Activated CD4-positive, alpha-beta T cell treated with anti-CD3 and anti-CD28 coated beads for 36 hours (primary cell): Measurements from ENCODE around the gene UMPS. TPM values are rescaled to one million over a fixed set of nuclear protein-coding genes. Genes with fewer than 3 reads are reported as not detected.
A peak's percentile ranks its signal among the peaks of the same experiment; 100 is the strongest.
"Not testable (repeated sequence)": the region's sequence is repeated elsewhere in the genome, so short reads cannot be mapped to it uniquely, and the experiment has no call there.

ENCODE experiments used
- ATAC-seq: fragments of 200-7000 bp; cut with Tn5 transposase; one replicate; pipeline ENCODE4 v1.10.0; 2021; ENCODE audit warnings: mild to moderate bottlenecking, moderate library complexity
- CTCF ChIA-PET: fragments of 350-600 bp; sonication (Branson Sonifier 250); formaldehyde crosslinking; loops from one replicate; lab custom pipeline; 2021; ENCODE audit warnings: antibody characterized with exemption; lab: Charles Lee
- POLR2A ChIA-PET: fragments of 350-600 bp; sonication (Branson Sonifier 250); formaldehyde crosslinking; loops from one replicate; lab custom pipeline; 2021; ENCODE audit warnings: antibody characterized with exemption, inconsistent platforms; lab: Charles Lee
- DNase-seq: peaks from one replicate; pipeline ENCODE4 v3.0.0-alpha.2; 2020
- H3K27ac Mint-ChIP-seq: one replicate; pipeline ENCODE4 v1.8.0; 2021; ENCODE audit warnings: mixed read lengths
- H3K27me3 Mint-ChIP-seq: one replicate; pipeline ENCODE4 v1.8.0; 2021; ENCODE audit warnings: mixed read lengths
- H3K36me3 Mint-ChIP-seq: one replicate; pipeline ENCODE4 v1.8.0; 2021; ENCODE audit warnings: low read depth, mixed read lengths
- H3K4me1 Mint-ChIP-seq: one replicate; pipeline ENCODE4 v1.8.0; 2021; ENCODE audit warnings: mixed read lengths
- H3K4me3 Mint-ChIP-seq: one replicate; pipeline ENCODE4 v1.8.0; 2021; ENCODE audit warnings: mild to moderate bottlenecking, moderate library complexity, mixed read lengths
- H3K9me3 Mint-ChIP-seq: one replicate; pipeline ENCODE4 v1.8.0; 2021; ENCODE audit warnings: low read depth, mixed read lengths
- intact Hi-C, 2 experiments: fragments of 100-400 bp; cut with DNase I in 1 of 2; cut with micrococcal nuclease in 1 of 2; formaldehyde crosslinking; loops; one replicate each; pipeline versions ENCODE4 v1.14.2 to v1.15.1; 2022 to 2024; cut with DNase I, micrococcal nuclease
- total RNA-seq, 2 experiments: library from RNA; stranded (reverse); gene quantifications; one replicate each; pipeline ENCODE4 v1.2.3, GENCODE V29; 2021

The UMPS gene
- total RNA-seq, 2 experiments from 2014 or later: 35.9 to 42.4 TPM

DNA sequence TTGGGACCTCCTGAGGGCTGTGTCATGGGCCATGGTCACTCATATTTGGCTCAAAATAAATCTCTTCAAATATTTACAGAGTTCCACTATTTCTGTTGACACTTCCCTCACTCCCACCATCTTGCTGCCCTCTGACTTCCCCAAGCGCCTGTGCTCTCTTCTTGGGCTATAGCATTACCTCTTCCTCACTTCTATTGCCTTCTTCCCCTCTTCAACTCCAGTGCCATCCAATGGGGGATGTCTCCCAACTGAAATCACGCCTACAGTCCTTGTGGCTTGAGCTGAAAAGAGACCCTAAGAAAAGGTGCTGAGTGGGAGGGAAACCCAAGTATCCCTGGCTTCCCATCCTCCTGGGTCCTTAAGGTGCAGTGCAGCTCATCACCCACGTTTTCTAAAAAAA lies 21.8 kb downstream of the UMPS start:
- CTCF ChIA-PET: interaction anchor here (1.4 kb wide), 1 partner anchor 12 kb away, joined by 5 read pairs; no protein-coding TSS in a partner anchor

GRCh38 chr3:124757926-124758325 lies 27.7 kb downstream of the UMPS start:
- H3K4me1 Mint-ChIP-seq, intact Hi-C loops, POLR2A ChIA-PET: not testable (repeated sequence)

More for the DNA sequence above, 21.8 kb downstream of the UMPS start:
- Mint-ChIP-seq H3K27me3 (no peaks in the 10 kb centered on the region), H3K4me3 (no peak overlapping the region), H3K9me3 (no peaks in the 10 kb centered on the region), H3K27ac (no peak overlapping the region), H3K4me1 (no peaks in the 10 kb centered on the region), H3K36me3 (peaks cover 2% of the 10 kb centered on the region)
- intact Hi-C loops: no loop called here
- no peak for DNase-seq
- ATAC-seq: no peak
- POLR2A ChIA-PET: no interaction called here

GRCh38 chr3:124758851-124759635 lies 28.8 kb downstream of the UMPS start:
- no peak overlapping the region for H3K4me3 Mint-ChIP-seq
- ChIA-PET CTCF (interaction anchor here (0.7 to 8.9 kb wide), 6 partner anchors 19 to 170 kb away, joined by 3 to 151 read pairs (median 6); no protein-coding TSS in a partner anchor), POLR2A (interaction anchor here (0.6 kb wide), 2 partner anchors 38 to 469 kb away, joined by 3 to 7 read pairs; no protein-coding TSS in a partner anchor)
- intact Hi-C loops: no loop called here
- ATAC-seq (peak; percentile 33), DNase-seq (no peak)
- H3K27ac Mint-ChIP-seq: no peak overlapping the region
- peaks cover 9% of the 10 kb centered on the region for H3K4me1 Mint-ChIP-seq
- no peaks in the 10 kb centered on the region for H3K27me3 Mint-ChIP-seq
- H3K9me3 Mint-ChIP-seq: no peaks in the 10 kb centered on the region
- H3K36me3 Mint-ChIP-seq: no peaks in the 10 kb centered on the region

More at GRCh38 chr3:124757926-124758325, 27.7 kb downstream of the UMPS start:
- H3K27me3 Mint-ChIP-seq, H3K4me3 Mint-ChIP-seq, H3K27ac Mint-ChIP-seq, DNase-seq, ATAC-seq, H3K9me3 Mint-ChIP-seq, H3K36me3 Mint-ChIP-seq: not testable (repeated sequence)
- CTCF ChIA-PET: interaction anchor here (8.9 kb wide), 1 partner anchor 145 kb away, joined by 151 read pairs; no protein-coding TSS in a partner anchor

DNA sequence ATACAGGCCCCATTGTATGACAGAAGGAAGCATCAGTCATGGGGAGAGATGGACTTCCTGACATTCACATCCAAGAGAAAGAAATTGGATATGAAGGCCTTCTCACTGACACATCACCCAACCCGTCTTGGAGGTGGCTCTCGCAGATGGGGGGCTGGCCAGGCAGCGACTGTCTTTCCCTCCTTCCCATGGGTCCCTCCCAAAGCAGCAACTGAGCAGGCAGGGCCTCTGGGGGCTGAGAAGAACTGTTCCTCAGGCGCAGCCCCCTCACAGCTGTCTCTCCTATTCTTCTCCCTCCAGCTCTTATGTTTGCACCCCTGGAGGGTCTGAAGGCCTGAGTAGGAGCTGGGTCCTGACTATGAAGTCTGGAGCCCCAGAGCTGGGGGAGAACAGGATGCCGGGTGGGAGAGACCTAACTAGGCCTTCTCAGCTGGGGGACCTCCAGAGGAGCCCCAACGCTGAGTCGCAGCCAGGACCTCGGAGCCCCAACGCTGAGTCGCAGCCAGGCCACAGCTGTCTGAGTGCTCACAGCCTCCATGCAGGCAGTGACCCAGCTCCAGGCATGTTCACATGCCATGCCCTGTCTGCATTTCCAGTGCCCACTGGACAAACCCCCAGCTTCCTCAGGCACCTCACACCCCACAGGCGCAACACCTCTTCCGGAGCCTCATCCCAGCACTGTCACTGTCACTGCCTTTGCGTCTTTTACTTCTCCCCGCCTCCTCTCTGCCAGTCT lies 29.6 kb downstream of the UMPS start:
- peaks cover 9% of the 10 kb centered on the region for H3K4me1 Mint-ChIP-seq
- H3K36me3 Mint-ChIP-seq: no peaks in the 10 kb centered on the region
- ChIA-PET CTCF (interaction anchor here (0.5 to 8.9 kb wide), 21 partner anchors 10 to 182 kb away, joined by 3 to 151 read pairs (median 6); no protein-coding TSS in a partner anchor), POLR2A (interaction anchor here (1.7 kb wide), 1 partner anchor 142 kb away, joined by 5 read pairs; no protein-coding TSS in a partner anchor)
- no peaks in the 10 kb centered on the region for H3K27me3 Mint-ChIP-seq
- H3K9me3 Mint-ChIP-seq: no peaks in the 10 kb centered on the region
- H3K4me3 Mint-ChIP-seq: no peak overlapping the region
- DNase-seq (no peak), ATAC-seq (no peak)
- H3K27ac Mint-ChIP-seq: no peak overlapping the region
- intact Hi-C loops: loop anchor here (2.0 to 5.0 kb wide), 3 partner anchors 677 to 827 kb away; no protein-coding TSS in a partner anchor

DNA sequence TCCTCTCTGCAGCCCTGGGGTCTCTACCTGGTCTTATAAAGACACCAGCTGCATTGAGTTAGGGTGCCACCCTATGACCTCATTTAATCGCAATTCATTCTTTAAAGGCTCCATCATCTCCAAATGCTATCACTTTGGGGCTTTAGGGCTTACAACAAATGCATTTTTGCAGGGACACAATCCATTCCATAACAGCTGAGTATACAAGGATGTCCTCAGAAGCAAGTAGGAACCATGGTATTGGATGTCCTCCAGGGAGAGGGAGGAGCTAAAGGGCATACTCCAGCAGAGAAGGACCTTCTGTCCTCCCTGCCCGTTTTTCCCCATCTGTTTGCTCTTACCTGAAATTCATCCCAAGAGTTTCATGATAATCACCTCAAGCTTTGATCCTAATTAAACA lies 30.3 kb downstream of the UMPS start:
- intact Hi-C loops: loop anchor here (2.0 to 5.0 kb wide), 3 partner anchors 676 to 827 kb away; no protein-coding TSS in a partner anchor
- CTCF ChIA-PET: interaction anchor here (0.5 to 8.9 kb wide), 48 partner anchors 10 to 939 kb away, joined by 3 to 151 read pairs (median 4); no protein-coding TSS in a partner anchor
- Mint-ChIP-seq H3K36me3 (no peaks in the 10 kb centered on the region), H3K4me3 (no peak overlapping the region), H3K27me3 (no peaks in the 10 kb centered on the region), H3K9me3 (no peaks in the 10 kb centered on the region), H3K27ac (no peak overlapping the region), H3K4me1 (peaks cover 9% of the 10 kb centered on the region)
- POLR2A ChIA-PET: interaction anchor here (1.0 to 1.7 kb wide), 2 partner anchors 141 to 143 kb away, joined by 3 to 5 read pairs; no protein-coding TSS in a partner anchor
- no peak for DNase-seq
- ATAC-seq: no peak

DNA sequence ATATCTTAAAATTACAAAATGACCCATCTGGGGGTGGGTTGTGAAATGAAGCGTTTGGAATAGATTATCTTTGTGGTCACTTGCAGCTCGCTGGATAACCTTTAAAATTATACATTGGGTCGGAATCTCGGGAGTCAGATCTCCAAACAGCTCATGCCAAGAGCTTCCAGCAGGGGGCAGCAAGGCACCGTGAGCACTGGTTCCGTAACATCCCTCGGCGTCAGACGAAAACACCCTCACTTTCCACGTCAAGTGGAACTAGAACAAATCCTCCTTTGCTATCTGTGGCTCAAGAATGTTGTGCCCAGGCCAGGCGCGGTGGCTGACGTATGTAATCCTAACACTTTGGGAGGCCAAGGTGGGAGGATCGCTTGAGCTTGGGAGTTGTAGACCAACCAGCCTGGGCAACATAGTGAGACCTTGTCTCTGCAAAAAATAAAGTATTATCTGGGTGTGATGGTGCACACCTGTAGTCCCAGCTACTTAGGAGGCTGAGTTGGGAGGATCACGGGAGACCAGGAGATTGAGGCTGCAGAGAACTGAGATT lies 31.1 kb downstream of the UMPS start:
- Mint-ChIP-seq H3K36me3 (no peaks in the 10 kb centered on the region), H3K27me3 (no peaks in the 10 kb centered on the region), H3K4me1 (peaks cover 9% of the 10 kb centered on the region), H3K27ac (no peak overlapping the region), H3K4me3 (peak overlapping the region; percentile 29), H3K9me3 (no peaks in the 10 kb centered on the region)
- DNase-seq (peak; percentile 88), ATAC-seq (peak; percentile 90)
- POLR2A ChIA-PET: interaction anchor here (1.0 to 1.7 kb wide), 2 partner anchors 140 to 142 kb away, joined by 3 to 5 read pairs; no protein-coding TSS in a partner anchor
- intact Hi-C loops: loop anchor here (1.0 to 5.0 kb wide), 4 partner anchors 140 to 826 kb away; no protein-coding TSS in a partner anchor
- CTCF ChIA-PET: interaction anchor here (0.6 to 8.9 kb wide), 45 partner anchors 9 to 940 kb away, joined by 3 to 151 read pairs (median 4); no protein-coding TSS in a partner anchor

DNA sequence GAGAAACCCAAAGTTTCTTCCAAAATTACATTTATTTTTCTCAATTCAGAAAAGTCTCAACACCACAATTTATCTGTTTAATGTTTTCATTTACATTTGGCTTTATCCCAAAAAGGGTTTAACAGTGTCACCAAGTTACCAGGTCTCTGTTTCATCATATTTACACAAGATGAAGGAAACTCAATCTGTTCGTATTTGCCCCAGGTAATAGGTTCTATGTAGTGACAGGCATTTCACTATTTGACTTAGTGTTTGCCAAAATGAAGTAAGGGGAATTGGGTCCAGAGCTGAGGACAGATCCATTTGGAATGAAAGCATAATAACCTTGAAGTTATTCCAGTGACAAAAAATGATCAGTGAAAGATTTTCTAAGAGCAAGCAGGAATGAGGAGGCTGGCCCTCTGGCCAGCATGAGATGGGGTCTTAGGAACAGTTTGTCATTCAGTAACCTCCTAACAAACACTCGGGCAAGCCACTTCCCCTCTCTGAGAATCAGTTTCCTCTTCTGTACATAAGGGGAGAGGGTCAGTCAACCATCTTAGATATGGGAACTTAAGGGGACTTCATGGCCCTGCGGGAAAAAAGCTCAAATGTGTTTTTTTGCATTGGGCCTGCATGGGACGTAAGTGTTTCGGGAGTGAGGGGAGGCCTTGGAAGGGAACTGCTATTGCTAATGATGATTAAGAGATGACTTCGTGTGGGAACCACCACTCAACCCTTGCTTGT lies 31.8 kb downstream of the UMPS start:
- Mint-ChIP-seq H3K9me3 (no peaks in the 10 kb centered on the region), H3K27ac (no peak overlapping the region), H3K36me3 (no peaks in the 10 kb centered on the region), H3K4me3 (no peak overlapping the region), H3K4me1 (peaks cover 9% of the 10 kb centered on the region), H3K27me3 (no peaks in the 10 kb centered on the region)
- ChIA-PET POLR2A (interaction anchor here (1.7 kb wide), 1 partner anchor 139 kb away, joined by 5 read pairs; no protein-coding TSS in a partner anchor), CTCF (interaction anchor here (0.7 to 8.9 kb wide), 19 partner anchors 16 to 823 kb away, joined by 3 to 151 read pairs (median 8); no protein-coding TSS in a partner anchor)
- DNase-seq (no peak), ATAC-seq (no peak)
- intact Hi-C loops: loop anchor here (1.0 to 5.0 kb wide), 4 partner anchors 139 to 825 kb away; no protein-coding TSS in a partner anchor

- H3K36me3 Mint-ChIP-seq: no peaks in the 10 kb centered on the region
- no peak overlapping the region for H3K4me3 Mint-ChIP-seq
- no peaks in the 10 kb centered on the region for H3K9me3 Mint-ChIP-seq
- H3K27ac Mint-ChIP-seq: no peak overlapping the region
- intact Hi-C loops: loop anchor here in 1 of 2 experiments (5.0 kb wide), 1 partner anchor 825 kb away; no protein-coding TSS in a partner anchor
- peaks cover 9% of the 10 kb centered on the region for H3K4me1 Mint-ChIP-seq
- ChIA-PET CTCF (interaction anchor here (0.6 to 8.9 kb wide), 11 partner anchors 16 to 709 kb away, joined by 3 to 151 read pairs (median 3); no protein-coding TSS in a partner anchor), POLR2A (no interaction called here)
- H3K27me3 Mint-ChIP-seq: no peaks in the 10 kb centered on the region
- ATAC-seq (no peak), DNase-seq (no peak)
Measured at GRCh38 chr3:124762661-124763011, 32.4 kb downstream of the UMPS start.

GRCh38 chr3:124763206-124763605 lies 33.0 kb downstream of the UMPS start:
- no peaks in the 10 kb centered on the region for H3K9me3 Mint-ChIP-seq
- H3K4me1 Mint-ChIP-seq: peaks cover 9% of the 10 kb centered on the region
- H3K4me3 Mint-ChIP-seq: no peak overlapping the region
- H3K27me3 Mint-ChIP-seq: no peaks in the 10 kb centered on the region
- DNase-seq (no peak), ATAC-seq (no peak)
- intact Hi-C loops: loop anchor here in 1 of 2 experiments (5.0 kb wide), 1 partner anchor 824 kb away; no protein-coding TSS in a partner anchor
- ChIA-PET CTCF (interaction anchor here (0.6 to 8.9 kb wide), 5 partner anchors 24 to 709 kb away, joined by 3 to 151 read pairs (median 7); no protein-coding TSS in a partner anchor), POLR2A (no interaction called here)
- no peaks in the 10 kb centered on the region for H3K36me3 Mint-ChIP-seq
- no peak overlapping the region for H3K27ac Mint-ChIP-seq
